Endothelial cell of umbilical vein (primary cell): Measurements from ENCODE around the gene PDCD6IP.

Experiments
- CTCF ChIP-seq, 2 donors: IDR thresholded peaks; 1 replicate in 1 of 2; 2 replicates in 1 of 2; pipeline ENCODE4 v1.5.1; 2011; ENCODE audit warnings: low read length in 2 of 2, mild to moderate bottlenecking in 2 of 2, moderate library complexity in 2 of 2, control low read depth in 1 of 2, inconsistent platforms in 1 of 2, low read depth in 1 of 2; ENCODE audit not compliant: insufficient read depth in 1 of 2; ENCODE audit errors: extremely low read depth in 1 of 2
- EZH2 ChIP-seq: IDR thresholded peaks from 2 replicates; pipeline ENCODE4 v1.6.1; 2012; ENCODE audit warnings: borderline replicate concordance, low read depth, mild to moderate bottlenecking, moderate library complexity, low read length, inconsistent platforms; ENCODE audit not compliant: severe bottlenecking
- MAX ChIP-seq: IDR thresholded peaks from 2 replicates; pipeline ENCODE4 v1.6.1; 2011; ENCODE audit not compliant: insufficient read depth, insufficient read length
- POLR2AphosphoS5 ChIP-seq: IDR thresholded peaks from 2 replicates; pipeline ENCODE4 v1.6.1; 2012; ENCODE audit warnings: low read depth, mild to moderate bottlenecking, control low read depth, low read length, moderate library complexity; ENCODE audit not compliant: insufficient read depth

GRCh38 chr3:33749546-33750210, 48.8 kb upstream of the PDCD6IP start:
- TF ChIP-seq CTCF (IDR thresholded peaks at IDR 0.05; ENCODE audit: extremely low read depth in 1 of 2, insufficient read depth in 1 of 2, low read depth in 1 of 2, low read length in 2 of 2) (no peak), EZH2 (no peak), MAX (no peak), POLR2AphosphoS5 (no peak)
